PC-3 (cell line): Measurements from ENCODE around the gene ASPA. TPM values are rescaled to one million over a fixed set of nuclear protein-coding genes. Genes with fewer than 3 reads are reported as not detected.
"Not testable (repeated sequence)": the region's sequence is repeated elsewhere in the genome, so short reads cannot be mapped to it uniquely, and the experiment has no call there.

Experiments
- ATAC-seq: fragments of 200-7000 bp; cut with Tn5 transposase; 2 replicates; pipeline ENCODE4 v1.9.1; 2020; ENCODE audit warnings: mild to moderate bottlenecking, moderate library complexity
- BruUV-seq: library from RNA; stranded (reverse); fragments of 400-500 nt; replicated peaks from 2 replicates; lab custom pipeline; 2021; lab: Mats Ljungman, UMichigan
- CTCF ChIA-PET: fragments of 300-600 bp; sonication (Branson Sonifier 250); formaldehyde crosslinking; loops from one replicate; lab custom pipeline; 2022; ENCODE audit warnings: antibody characterized with exemption; lab: Charles Lee
- POLR2A ChIA-PET: fragments of 300-600 bp; sonication (Branson Sonifier 250); formaldehyde crosslinking; loops from one replicate; lab custom pipeline; 2022; ENCODE audit warnings: antibody characterized with exemption; ENCODE audit not compliant: unreplicated experiment; lab: Charles Lee
- DNase-seq: peaks from one replicate; pipeline ENCODE4 v3.0.0-alpha.2; 2015
- H2AFZ ChIP-seq: fragments of 300-600 bp; sonication (generic); 2 replicates; pipeline ENCODE4 v1.6.0; 2016; ENCODE audit warnings: antibody characterized with exemption, low read length
- H3F3A ChIP-seq: fragments of 300-600 bp; sonication (generic); one replicate; pipeline ENCODE4 v1.6.0; 2017; ENCODE audit warnings: antibody characterized with exemption, low read length, control low read depth, mild to moderate bottlenecking; ENCODE audit not compliant: unreplicated experiment
- H3K27ac ChIP-seq: fragments of 300-600 bp; sonication (generic); 2 replicates; pipeline ENCODE4 v1.5.1; 2016; ENCODE audit warnings: mild to moderate bottlenecking, low read length
- H3K27me3 ChIP-seq: fragments of 300-600 bp; sonication (generic); 2 replicates; pipeline ENCODE4 v1.6.1; 2016; ENCODE audit warnings: low read length, mixed read lengths
- H3K36me3 ChIP-seq: fragments of 300-600 bp; sonication (generic); 2 replicates; pipeline ENCODE4 v1.6.1; 2016; ENCODE audit warnings: low read depth, mixed run types, low read length, mixed read lengths
- H3K4me1 ChIP-seq: fragments of 300-600 bp; sonication (generic); 2 replicates; pipeline ENCODE4 v1.5.1; 2016; ENCODE audit warnings: low read length; ENCODE audit not compliant: insufficient read depth
- H3K4me2 ChIP-seq: fragments of 300-600 bp; sonication (generic); 2 replicates; pipeline ENCODE4 v1.6.0; 2016; ENCODE audit warnings: low read length
- H3K4me3 ChIP-seq: fragments of 300-600 bp; sonication (generic); 2 replicates; pipeline ENCODE4 v1.5.1; 2016; ENCODE audit warnings: mild to moderate bottlenecking, low read length, mixed read lengths
- H3K79me2 ChIP-seq: fragments of 300-600 bp; sonication (generic); 2 replicates; pipeline ENCODE4 v1.6.1; 2017; ENCODE audit warnings: low read length, mixed read lengths
- H3K9ac ChIP-seq: fragments of 300-600 bp; sonication (generic); 2 replicates; pipeline ENCODE4 v1.6.0; 2016; ENCODE audit warnings: mild to moderate bottlenecking, low read length
- H3K9me2 ChIP-seq: fragments of 300-600 bp; sonication (generic); replicated peaks from 2 replicates; pipeline ENCODE4 v1.6.1; 2016; ENCODE audit warnings: mixed run types, low read length, mixed read lengths
- H3K9me3 ChIP-seq: fragments of 300-600 bp; sonication (generic); 2 replicates; pipeline ENCODE4 v1.6.1; 2016; ENCODE audit warnings: low read length, mixed read lengths
- H4K20me1 ChIP-seq: fragments of 300-600 bp; sonication (generic); 2 replicates; pipeline ENCODE4 v1.6.1; 2016; ENCODE audit warnings: low read length, mixed read lengths
- CTCF ChIP-seq: fragments of 300-600 bp; sonication (generic); conservative IDR thresholded peaks from 2 replicates; pipeline ENCODE4 v1.5.1; 2017; ENCODE audit warnings: antibody characterized with exemption, low read depth, mild to moderate bottlenecking, low read length
- EZH2 ChIP-seq: fragments of 300-600 bp; sonication (generic); IDR thresholded peaks from one replicate; pipeline ENCODE4 v1.6.1; 2017; ENCODE audit warnings: antibody characterized with exemption, mild to moderate bottlenecking, low read length; ENCODE audit not compliant: unreplicated experiment
- EZH2phosphoT487 ChIP-seq: fragments of 300-600 bp; sonication (generic); IDR thresholded peaks from 2 replicates; pipeline ENCODE4 v1.6.1; 2018; ENCODE audit warnings: mild to moderate bottlenecking, antibody characterized with exemption, low read length, borderline replicate concordance
- intact Hi-C: fragments of 100-400 bp; cut with micrococcal nuclease; formaldehyde crosslinking; loops from 2 replicates; pipeline ENCODE4 v1.9.0; 2023
- total RNA-seq: library from RNA; depleted of rRNA; stranded (reverse); fragments of >200 nt; gene quantifications from 2 replicates; pipeline ENCODE4 v1.2.3, GENCODE V29; 2014

The ASPA gene
- total RNA-seq, 1 experiment from 2014 or later = not detected

- H3K9me2 ChIP-seq = no peaks in the 10 kb centered on the region
- H3K4me2 ChIP-seq = no peak overlapping the region
- H3F3A ChIP-seq = no peaks in the 10 kb centered on the region
- ChIA-PET CTCF (no interaction called here), POLR2A (no interaction called here)
- H3K27me3 ChIP-seq = 0 out of 2 replicates have a peak, but pooled peaks cover 2% of the 10 kb centered on the region
- BruUV-seq = no TSS peak
- ATAC-seq = no peak
- TF ChIP-seq EZH2 (no peak), CTCF (no peak), EZH2phosphoT487 (no peak)
- intact Hi-C loops = no loop called here
- no peaks in the 10 kb centered on the region for H3K36me3 ChIP-seq
- H4K20me1 ChIP-seq = no peaks in the 10 kb centered on the region
- DNase-seq = no peak
- H3K4me1 ChIP-seq = no peaks in the 10 kb centered on the region
- H2AFZ ChIP-seq = no peak overlapping the region
- no peak overlapping the region for H3K27ac ChIP-seq
- no peaks in the 10 kb centered on the region for H3K79me2 ChIP-seq
- no peaks in the 10 kb centered on the region for H3K9me3 ChIP-seq
- no peak overlapping the region for H3K9ac ChIP-seq
- H3K4me3 ChIP-seq = no peak overlapping the region
Measured at GRCh38 chr17:3448059-3448665, 27.6 kb upstream of the ASPA start.

- H3K4me2 ChIP-seq, H2AFZ ChIP-seq, H4K20me1 ChIP-seq, H3K9me2 ChIP-seq, H3K79me2 ChIP-seq, BruUV-seq, H3K27ac ChIP-seq, intact Hi-C loops, ATAC-seq, H3F3A ChIP-seq, POLR2A ChIA-PET, CTCF ChIA-PET, DNase-seq, H3K4me3 ChIP-seq, H3K36me3 ChIP-seq, H3K4me1 ChIP-seq, H3K9me3 ChIP-seq, H3K9ac ChIP-seq, H3K27me3 ChIP-seq: not testable (repeated sequence)
Measured at GRCh38 chr17:3466355-3466754, 9.4 kb upstream of the ASPA start.

GRCh38 chr17:3469529-3469928 lies 6.3 kb upstream of the ASPA start:
- H3K4me2 ChIP-seq = no peak overlapping the region
- no peaks in the 10 kb centered on the region for H3K9me3 ChIP-seq
- no peaks in the 10 kb centered on the region for H3F3A ChIP-seq
- no peak overlapping the region for H3K27ac ChIP-seq
- no peak overlapping the region for H3K4me3 ChIP-seq
- no peak overlapping the region for H2AFZ ChIP-seq
- no peaks in the 10 kb centered on the region for H3K4me1 ChIP-seq
- no TSS peak for BruUV-seq
- no peak overlapping the region for H3K9ac ChIP-seq
- POLR2A ChIA-PET = no interaction called here
- no peaks in the 10 kb centered on the region for H3K79me2 ChIP-seq
- ATAC-seq = no peak
- TF ChIP-seq CTCF = no peak
- no peak for TF ChIP-seq EZH2phosphoT487
- TF ChIP-seq EZH2 = no peak
- H3K9me2 ChIP-seq = no peaks in the 10 kb centered on the region
- H3K36me3 ChIP-seq = no peaks in the 10 kb centered on the region
- intact Hi-C loops = no loop called here
- peaks cover 5% of the 10 kb centered on the region; the same call in 1 of the 2 replicates for H3K27me3 ChIP-seq
- CTCF ChIA-PET = no interaction called here
- DNase-seq = no peak
- no peaks in the 10 kb centered on the region for H4K20me1 ChIP-seq
